ENCODE measurements around the gene ZNF618.

The ZNF618 gene

GRCh38 chr9:114085387-114085789 is 209.3 kb downstream of the ZNF618 start:
- DNase-seq: no peak

- DNase-seq: no peak
Measured at GRCh38 chr9:114086009-114086408, 209.9 kb downstream of the ZNF618 start.

DNA sequence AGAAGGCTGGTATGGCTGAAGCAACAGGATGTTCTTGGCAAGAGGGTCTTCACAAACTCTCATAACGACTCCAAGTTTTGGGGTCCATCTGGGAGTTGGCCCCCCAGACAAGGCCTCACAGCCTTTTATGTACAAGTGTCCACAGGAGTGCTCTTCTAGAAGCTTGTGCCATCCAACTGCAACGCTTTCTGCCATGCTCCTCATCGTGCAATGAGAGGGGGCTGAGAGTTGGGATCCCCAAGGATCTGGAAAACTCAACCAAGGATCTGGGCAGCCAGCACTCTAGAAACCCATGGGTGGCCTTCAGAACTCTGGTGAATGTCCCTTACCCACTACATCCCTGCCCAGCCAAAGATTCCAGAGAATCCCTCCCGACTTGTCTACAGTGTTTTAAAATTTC is 210.5 kb downstream of the ZNF618 start:
- no peak for DNase-seq

- DNase-seq: no peak
Measured at GRCh38 chr9:114087721-114088120, 211.6 kb downstream of the ZNF618 start.

GRCh38 chr9:114088571-114089170 is 212.6 kb downstream of the ZNF618 start:
- no peak for DNase-seq

- DNase-seq: no peak
Measured at GRCh38 chr9:114089206-114089840, 213.2 kb downstream of the ZNF618 start.

DNA sequence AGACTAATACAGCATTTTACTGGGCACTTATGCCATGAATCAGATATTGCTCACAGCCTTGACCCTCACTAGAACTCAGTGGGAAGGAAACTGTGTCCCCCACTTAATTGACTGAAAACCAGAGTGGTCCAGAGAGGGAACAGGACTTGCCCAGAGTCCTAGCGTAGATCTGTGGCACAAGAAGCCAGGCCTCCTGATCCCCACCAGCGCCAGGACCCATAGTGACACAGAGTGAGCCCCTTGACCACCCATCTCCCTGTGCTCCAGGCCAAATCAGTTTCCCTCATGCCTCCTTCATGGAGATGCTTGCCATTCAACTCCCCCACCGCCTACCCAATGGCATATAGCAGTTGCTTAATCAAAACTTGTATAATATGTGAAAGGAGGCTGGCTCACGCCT is 214.7 kb downstream of the ZNF618 start:
- no peak for DNase-seq

DNA sequence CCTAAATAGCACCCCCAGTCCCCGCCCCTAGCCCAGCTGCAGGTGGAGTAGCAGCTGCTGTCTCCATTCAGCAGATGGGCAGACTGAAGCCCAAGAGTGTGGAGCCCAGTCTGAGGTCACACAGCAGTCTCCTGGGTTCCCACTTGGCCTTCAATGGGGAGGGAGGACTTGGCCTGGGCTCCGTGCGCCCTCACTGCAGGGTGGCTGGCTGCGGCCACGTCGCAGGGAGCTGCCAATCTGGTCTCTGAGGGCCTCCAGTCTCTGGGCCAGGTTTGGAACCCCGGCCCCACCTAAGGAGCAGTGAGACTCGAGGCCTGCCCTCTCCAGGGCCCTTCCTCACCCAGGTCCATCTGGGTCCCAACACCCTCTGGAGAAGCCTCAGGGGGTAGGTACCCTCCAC is 215.6 kb downstream of the ZNF618 start:
- no peak for DNase-seq

GRCh38 chr9:114092336-114092735 is 216.2 kb downstream of the ZNF618 start:
- DNase-seq: no peak

DNA sequence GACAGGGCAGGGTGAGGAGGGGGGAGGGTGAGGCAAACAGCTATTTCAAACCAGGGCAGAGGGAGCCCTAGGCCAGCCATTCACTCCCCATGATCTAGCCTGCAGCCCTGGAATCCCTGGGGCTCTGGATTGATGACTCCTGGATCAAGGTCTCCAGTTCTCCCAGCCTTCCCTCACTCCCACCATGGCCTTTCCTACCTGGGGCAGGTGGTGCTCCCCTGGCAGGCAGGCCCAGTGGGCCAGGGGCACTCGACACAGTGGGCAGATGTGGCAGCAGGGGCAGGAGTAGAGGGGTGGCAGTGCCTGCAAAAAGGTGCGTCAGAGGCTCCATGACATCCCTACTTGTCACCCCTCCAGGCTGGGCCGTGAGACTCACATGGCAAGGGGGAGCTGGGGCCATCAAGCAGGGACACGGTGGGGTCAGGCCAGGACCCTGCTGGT is 216.9 kb downstream of the ZNF618 start:
- DNase-seq: no peak

GRCh38 chr9:114093761-114094505 is 217.8 kb downstream of the ZNF618 start:
- DNase-seq: no peak

DNA sequence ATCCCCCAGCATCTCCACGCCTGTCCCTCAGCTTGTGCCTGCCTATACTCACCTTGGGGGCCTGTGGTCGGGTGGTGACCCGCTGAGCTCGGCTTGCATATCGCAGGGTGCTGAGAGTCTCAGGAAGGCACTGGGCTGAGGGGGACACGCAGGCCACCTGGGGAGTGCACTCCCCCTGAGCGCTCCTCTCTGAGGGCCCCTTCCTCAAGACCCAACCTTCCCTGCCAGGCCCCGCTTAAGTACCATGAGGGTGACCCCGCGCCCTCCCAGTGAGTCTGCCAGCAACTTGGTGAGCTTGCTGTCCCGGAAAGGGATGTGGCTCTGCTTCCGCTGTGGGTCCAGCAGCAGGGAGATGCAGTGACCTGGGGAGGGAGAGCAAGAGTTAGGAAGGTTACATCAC is 218.9 kb downstream of the ZNF618 start:
- no peak for DNase-seq

GRCh38 chr9:114096041-114096511 is 220.0 kb downstream of the ZNF618 start:
- DNase-seq: no peak

DNA sequence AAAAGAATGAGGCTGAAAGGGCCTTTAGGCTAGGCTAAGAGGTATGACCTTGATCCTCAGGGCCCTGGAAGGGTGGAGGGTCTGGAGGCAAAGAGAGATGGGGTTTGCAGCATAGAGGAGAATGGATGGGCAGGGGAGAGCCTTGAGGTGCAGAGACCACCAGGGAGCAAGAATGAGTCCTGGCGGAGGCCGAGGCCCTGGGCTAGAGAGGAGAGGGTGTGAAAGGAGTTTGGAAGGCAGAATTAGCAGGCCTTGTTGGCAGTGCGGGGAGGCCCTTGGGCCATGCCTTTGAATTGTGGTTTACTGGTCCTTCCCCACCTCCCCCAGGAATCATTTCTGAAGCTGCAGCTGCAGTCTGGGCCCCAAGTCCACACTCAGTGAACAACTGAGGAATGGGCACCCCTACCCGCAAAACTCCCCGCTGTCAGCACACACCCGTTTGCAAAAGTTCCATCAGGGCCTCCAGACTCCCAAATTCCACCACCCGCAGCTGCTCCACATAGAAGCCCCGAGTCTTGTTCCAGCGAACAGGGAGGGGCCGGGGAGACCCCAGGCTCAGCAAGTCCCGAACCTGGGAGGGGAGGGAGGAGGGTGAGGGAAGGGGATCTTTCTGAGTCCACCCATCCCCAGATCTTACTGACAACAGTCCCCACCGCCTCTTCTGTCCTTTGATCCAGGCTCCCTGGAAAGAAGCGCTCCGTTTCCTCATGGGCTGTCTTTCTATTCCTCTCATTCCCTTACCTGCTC is 220.9 kb downstream of the ZNF618 start:
- no peak for DNase-seq

DNA sequence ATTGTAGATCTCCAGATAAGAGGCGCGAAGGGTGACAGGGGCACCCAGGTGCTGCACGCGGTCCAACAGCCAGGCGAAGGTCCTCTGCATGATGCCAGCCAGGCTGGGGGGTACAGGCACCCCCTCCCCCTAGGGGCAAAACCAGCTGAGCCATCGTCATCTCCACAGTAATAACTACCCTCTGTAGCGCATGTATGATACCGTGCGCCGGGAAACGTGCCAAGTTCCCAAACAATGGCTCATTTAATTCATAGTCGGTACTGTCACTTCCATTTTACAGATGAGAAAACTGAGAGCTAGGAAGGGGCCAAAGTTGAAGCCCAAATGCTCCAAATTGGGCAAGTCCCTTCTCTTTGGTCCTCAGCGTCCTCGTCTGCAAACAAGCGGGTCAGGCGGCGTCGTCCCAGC is 221.5 kb downstream of the ZNF618 start:
- DNase-seq: no peak

- DNase-seq: no peak
Measured at GRCh38 chr9:114098021-114098935, 222.2 kb downstream of the ZNF618 start.

- no peak for DNase-seq
Measured at GRCh38 chr9:114098936-114099668, 223.0 kb downstream of the ZNF618 start, which contains the start of gene KIF12. KIF12 (minus strand) TSS chr9:114099292; CDS start chr9:114099276, 16 bp downstream.

- DNase-seq: no peak
Measured at GRCh38 chr9:114099669-114100270, 223.7 kb downstream of the ZNF618 start.

- no peak for DNase-seq
Measured at GRCh38 chr9:114100536-114100935, 224.4 kb downstream of the ZNF618 start.

GRCh38 chr9:114102484-114102883 is 226.4 kb downstream of the ZNF618 start:
- no peak for DNase-seq

DNA sequence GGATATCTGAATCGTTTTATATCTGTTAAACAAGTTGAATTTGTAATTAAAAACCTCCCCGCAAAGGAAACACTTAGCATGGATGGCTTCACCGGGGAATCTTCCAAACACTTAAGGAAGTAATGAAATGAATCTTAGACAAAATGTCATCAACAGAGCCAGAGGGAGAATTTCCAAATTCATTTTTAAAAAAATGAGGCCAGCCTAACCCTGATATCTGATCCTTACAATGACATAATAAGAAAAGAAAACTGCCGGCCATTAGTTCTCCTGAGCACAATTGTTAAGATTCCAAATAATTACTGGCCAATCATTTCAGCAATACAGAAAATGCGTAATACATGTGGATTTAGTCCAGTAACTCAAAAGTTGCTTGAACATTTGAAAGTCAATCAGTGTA is 229.1 kb downstream of the ZNF618 start:
- no peak for DNase-seq
